Measurements from ENCODE around the gene CEP170B.
"Not testable (repeated sequence)": the region's sequence is repeated elsewhere in the genome, so short reads cannot be mapped to it uniquely, and the experiment has no call there.

- TF ChIP-seq CTCF, POLR2A (IDR thresholded peaks at IDR 0.05): not testable (repeated sequence)
Measured at GRCh38 chr14:104945266-104945665, 80.2 kb downstream of the CEP170B start.
